Thyroid gland (tissue), 4 donors: Measurements from ENCODE around the gene HOXD12. TPM values are rescaled to one million over a fixed set of nuclear protein-coding genes. Genes with fewer than 3 reads are reported as not detected.
A peak's percentile ranks its signal among the peaks of the same experiment; 100 is the strongest.

Experiments
- DNase-seq, 2 donors: peaks; one replicate each; pipeline ENCODE4 v3.0.0-alpha.2; 2019
- H3K27ac ChIP-seq, 3 donors: fragments of 200-600 bp; sonication (generic); 1 replicate in 2 of 3; 2 replicates in 1 of 3; pipeline ENCODE4 v1.5.1; 2016 to 2019; ENCODE audit warnings: mild to moderate bottlenecking in 1 of 3, moderate library complexity in 1 of 3
- H3K27me3 ChIP-seq: fragments of 200-600 bp; sonication (generic); one replicate; pipeline ENCODE4 v1.5.1; 2019
- H3K36me3 ChIP-seq, 2 donors: fragments of 200-600 bp; sonication (generic); one replicate each; pipeline ENCODE4 v1.5.1; 2016 to 2019
- H3K4me1 ChIP-seq, 2 donors: fragments of 200-600 bp; sonication (generic); one replicate each; pipeline ENCODE4 v1.5.1; 2017 to 2019
- H3K4me3 ChIP-seq, 3 donors: fragments of 200-600 bp; sonication (generic); replicated peaks in 1 of 3; 1 replicate in 2 of 3; 2 replicates in 1 of 3; pipeline ENCODE4 v1.5.1; 2016; ENCODE audit warnings: mild to moderate bottlenecking in 1 of 3
- H3K9me3 ChIP-seq: fragments of 200-600 bp; sonication (generic); one replicate; pipeline ENCODE4 v1.5.1; 2017
- CTCF ChIP-seq, 6 experiments: fragments of 200-600 bp in 3 of 6; fragments of 450-650 bp in 3 of 6; sonication (generic) in 3 of 6; IDR thresholded peaks; one replicate each; pipeline ENCODE4 v1.5.1; 2016 to 2019; ENCODE audit warnings: antibody characterized with exemption in 6 of 6, mild to moderate bottlenecking in 2 of 6, inconsistent platforms in 1 of 6, moderate library complexity in 1 of 6
- POLR2A ChIP-seq, 2 donors: fragments of 450-650 bp; IDR thresholded peaks; one replicate each; pipeline ENCODE4 v1.6.1; 2017; ENCODE audit warnings: antibody characterized with exemption in 2 of 2, mild to moderate bottlenecking in 2 of 2, moderate library complexity in 1 of 2
- WGBS, 2 donors: methylation state at CpG; one replicate each; pipeline ENCODE4 v1.1.5; 2017; 5-methylcytosine and 5-hydroxymethylcytosine counted together
- intact Hi-C: fragments of 100-400 bp; cut with DNase I; formaldehyde crosslinking; loops from one replicate; pipeline ENCODE4 v1.15.1; 2023
- total RNA-seq, 4 donors: library from RNA; depleted of rRNA; stranded (reverse); fragments of >200 nt; gene quantifications; one replicate each; pipeline ENCODE4 v1.2.3, GENCODE V29; 2016

HOXD12 gene
- total RNA-seq, 4 donors from 2014 or later, result not detected

GRCh38 chr2:176079285-176079830 is 20.2 kb upstream of the HOXD12 start:
- Histone ChIP-seq H3K9me3 (no peaks in the 10 kb centered on the region), H3K27me3 (peaks cover 83% of the 10 kb centered on the region), H3K27ac (no peak overlapping the region), H3K4me1 (peaks cover 5 to 19% of the 10 kb centered on the region in 2 donors), H3K36me3 (no peaks in the 10 kb centered on the region), H3K4me3 (no peak overlapping the region)
- WGBS, 2 donors, result 5 to 8% methylated on average over 30 of the region's 30 CpGs
- intact Hi-C loops, result no loop called here
- no peak for DNase-seq
- TF ChIP-seq CTCF (IDR thresholded peaks at IDR 0.05) (no peak), POLR2A (IDR thresholded peaks at IDR 0.05) (no peak)

DNA sequence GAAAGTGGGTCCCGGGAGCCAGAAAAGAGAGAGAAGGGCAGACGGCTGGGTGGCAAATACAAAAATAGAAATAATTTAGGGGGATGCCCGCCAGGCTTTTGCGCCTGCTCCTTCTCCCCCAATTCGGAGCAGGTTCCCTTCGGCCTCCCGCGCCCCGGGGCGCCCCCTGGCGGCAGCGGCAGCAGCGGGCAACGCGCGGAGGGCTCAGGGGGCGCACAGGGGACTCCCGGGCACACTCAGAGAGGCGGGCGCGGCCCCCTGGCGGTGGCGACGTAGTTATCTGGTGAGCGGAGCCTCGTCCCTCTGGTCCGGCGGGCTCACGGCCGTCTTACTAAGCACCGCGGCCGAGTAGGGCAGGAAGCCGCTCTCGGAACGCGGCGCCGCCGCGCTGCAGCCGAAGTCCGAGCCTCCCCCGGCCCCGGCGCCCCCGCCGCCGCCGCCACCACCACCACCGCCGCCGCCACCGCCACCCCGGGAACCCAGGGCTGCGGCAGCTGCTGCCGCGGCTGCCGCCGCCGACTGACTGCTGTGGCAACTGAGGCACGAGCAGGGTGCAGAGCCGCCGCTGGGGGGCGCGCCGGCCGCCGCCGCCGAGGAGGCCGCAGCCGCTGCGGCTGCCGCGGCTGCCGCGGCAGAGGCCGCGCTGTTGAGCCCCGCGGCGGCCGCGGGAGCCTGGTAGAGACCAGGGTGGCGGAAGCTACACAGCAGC is 19.6 kb upstream of the HOXD12 start:
- Histone ChIP-seq H3K4me3 (no peak overlapping the region), H3K36me3 (no peaks in the 10 kb centered on the region), H3K27me3 (peaks cover 88% of the 10 kb centered on the region), H3K9me3 (no peaks in the 10 kb centered on the region), H3K27ac (no peak overlapping the region), H3K4me1 (peaks cover 5 to 19% of the 10 kb centered on the region in 2 donors)
- intact Hi-C loops, result loop anchor here (10.0 kb wide), 1 partner anchor 715 kb away; no protein-coding TSS in a partner anchor
- no peak for DNase-seq
- 1 to 3% methylated on average over 8 to 9 of the region's 86 CpGs for WGBS, 2 donors
- TF ChIP-seq POLR2A (IDR thresholded peaks at IDR 0.05), result no peak
- TF ChIP-seq CTCF (IDR thresholded peaks at IDR 0.05), result peak in 1 of 6 experiments; percentile 32

DNA sequence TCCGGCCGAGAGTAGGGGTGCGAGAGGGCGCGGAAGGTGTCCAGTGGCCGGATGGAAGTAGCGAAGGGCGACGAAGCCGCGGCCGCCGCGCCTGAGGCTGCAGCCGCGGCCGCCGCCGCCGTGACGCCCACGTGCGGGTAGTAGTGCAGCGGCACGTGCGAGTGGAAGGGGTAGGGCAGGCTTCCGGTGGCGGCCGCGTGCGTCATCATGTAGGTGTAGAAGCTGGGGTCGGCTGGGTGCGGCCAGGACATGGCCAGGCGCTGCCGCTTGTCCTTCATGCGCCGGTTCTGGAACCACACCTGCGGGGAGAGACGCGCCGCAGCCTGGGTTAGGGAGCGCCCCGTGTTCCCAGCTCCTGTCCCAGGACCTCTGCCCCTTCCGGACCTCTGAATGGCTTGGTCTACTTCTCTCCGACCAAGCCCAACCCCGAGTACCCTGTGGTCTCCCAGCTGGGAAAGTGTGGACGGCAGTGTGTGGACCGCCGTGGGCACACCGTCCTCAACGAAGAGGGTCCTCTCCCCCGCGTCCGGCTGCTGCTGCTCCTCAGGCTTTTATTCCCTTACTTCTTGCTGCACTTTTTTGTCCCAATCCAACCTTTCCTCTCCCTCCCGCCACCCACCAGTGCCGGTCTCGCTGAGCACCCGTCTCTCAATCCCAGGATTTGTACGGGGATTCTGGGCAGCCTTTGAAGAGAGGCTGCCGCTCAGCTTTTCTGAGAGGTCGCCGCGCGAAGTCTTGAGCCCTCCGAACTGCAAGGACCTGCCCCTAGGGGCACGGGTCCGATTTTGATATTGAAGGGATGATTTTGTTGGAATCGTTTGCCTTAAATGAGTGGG is 18.8 kb upstream of the HOXD12 start:
- Histone ChIP-seq H3K4me3 (no peak overlapping the region), H3K27me3 (peaks cover 90% of the 10 kb centered on the region), H3K27ac (no peak overlapping the region), H3K36me3 (no peaks in the 10 kb centered on the region), H3K9me3 (no peaks in the 10 kb centered on the region), H3K4me1 (peaks cover 5 to 19% of the 10 kb centered on the region in 2 donors)
- intact Hi-C loops, result loop anchor here (10.0 kb wide), 1 partner anchor 716 kb away; no protein-coding TSS in a partner anchor
- TF ChIP-seq POLR2A (IDR thresholded peaks at IDR 0.05) (no peak), CTCF (IDR thresholded peaks at IDR 0.05) (no peak)
- 11 to 15% methylated on average over 21 to 25 of the region's 68 CpGs for WGBS, 2 donors
- no peak for DNase-seq

GRCh38 chr2:176081376-176081836 is 18.2 kb upstream of the HOXD12 start:
- Histone ChIP-seq H3K4me1 (peaks cover 5 to 19% of the 10 kb centered on the region in 2 donors), H3K27me3 (peaks cover 90% of the 10 kb centered on the region), H3K9me3 (no peaks in the 10 kb centered on the region), H3K4me3 (no peak overlapping the region), H3K36me3 (no peaks in the 10 kb centered on the region), H3K27ac (no peak overlapping the region)
- intact Hi-C loops, result loop anchor here (10.0 kb wide), 1 partner anchor 717 kb away; no protein-coding TSS in a partner anchor
- DNase-seq, result no peak
- WGBS, 2 donors, result 8 to 11% methylated on average over 17 of the region's 17 CpGs
- TF ChIP-seq CTCF (IDR thresholded peaks at IDR 0.05) (no peak), POLR2A (IDR thresholded peaks at IDR 0.05) (no peak)
